Hepatocyte (in vitro differentiated cells): ENCODE measurements around the gene C19orf33. TPM values are rescaled to one million over a fixed set of nuclear protein-coding genes. Genes with fewer than 3 reads are reported as not detected.

ENCODE experiments used
- DNase-seq: peaks from one replicate; pipeline ENCODE4 v3.0.0-alpha.2; 2016; ENCODE audit warnings: low spot score
- H2AFZ ChIP-seq: fragments of 200-600 bp; sonication (generic); 2 replicates; pipeline ENCODE4 v1.6.0; 2016; ENCODE audit warnings: antibody characterized with exemption, mild to moderate bottlenecking
- H3K27ac ChIP-seq: fragments of 200-600 bp; sonication (generic); 2 replicates; pipeline ENCODE4 v1.5.1; 2016; ENCODE audit warnings: mild to moderate bottlenecking
- H3K27me3 ChIP-seq: fragments of 200-600 bp; sonication (generic); 2 replicates; pipeline ENCODE4 v1.6.1; 2016
- H3K36me3 ChIP-seq: fragments of 200-600 bp; sonication (generic); replicated peaks from 2 replicates; pipeline ENCODE4 v1.5.1; 2016; ENCODE audit warnings: low read depth; ENCODE audit not compliant: insufficient read depth
- H3K4me1 ChIP-seq: fragments of 200-600 bp; sonication (generic); 2 replicates; pipeline ENCODE4 v1.5.1; 2016; ENCODE audit warnings: mild to moderate bottlenecking, moderate library complexity; ENCODE audit not compliant: insufficient read depth
- H3K4me2 ChIP-seq: fragments of 200-600 bp; sonication (generic); 2 replicates; pipeline ENCODE4 v1.6.0; 2016
- H3K4me3 ChIP-seq: fragments of 200-600 bp; sonication (generic); 2 replicates; pipeline ENCODE4 v1.5.1; 2016; ENCODE audit warnings: mild to moderate bottlenecking
- H3K79me2 ChIP-seq: fragments of 200-600 bp; sonication (generic); 2 replicates; pipeline ENCODE4 v1.6.0; 2017; ENCODE audit warnings: mild to moderate bottlenecking
- H3K9me2 ChIP-seq: fragments of 200-600 bp; sonication (generic); replicated peaks from 2 replicates; pipeline ENCODE4 v1.6.0; 2017; ENCODE audit warnings: mild to moderate bottlenecking; ENCODE audit not compliant: insufficient read depth
- H3K9me3 ChIP-seq: fragments of 200-600 bp; sonication (generic); 2 replicates; pipeline ENCODE4 v1.5.1; 2016; ENCODE audit warnings: low read depth, mild to moderate bottlenecking
- H4K20me1 ChIP-seq: fragments of 200-600 bp; sonication (generic); 2 replicates; pipeline ENCODE4 v1.6.0; 2016; ENCODE audit warnings: mild to moderate bottlenecking; ENCODE audit not compliant: insufficient read depth, poor library complexity, severe bottlenecking
- CTCF ChIP-seq: fragments of 200-600 bp; sonication (generic); IDR thresholded peaks from 2 replicates; pipeline ENCODE4 v1.5.1; 2016; ENCODE audit warnings: antibody characterized with exemption, mild to moderate bottlenecking; ENCODE audit not compliant: poor library complexity
- EZH2 ChIP-seq: fragments of 200-600 bp; sonication (generic); IDR thresholded peaks from 2 replicates; pipeline ENCODE4 v1.6.1; 2016; ENCODE audit warnings: antibody characterized with exemption, mild to moderate bottlenecking, borderline replicate concordance
- EZH2phosphoT487 ChIP-seq: fragments of 200-600 bp; sonication (generic); IDR thresholded peaks from one replicate; pipeline ENCODE4 v1.6.1; 2018; ENCODE audit warnings: antibody characterized with exemption, mild to moderate bottlenecking, low read depth, moderate library complexity; ENCODE audit not compliant: unreplicated experiment, severe bottlenecking
- WGBS: methylation state at CpG from one replicate; pipeline ENCODE4 v1.1.6; 2016; ENCODE audit warnings: low lambda C conversion rate; ENCODE audit errors: missing lambda C conversion rate; 5-methylcytosine and 5-hydroxymethylcytosine counted together
- polyA plus RNA-seq: library from polyadenylated mRNA; unstranded; fragments of >200 nt; fragmentation: Nextera tagmentation; extraction: Ambion mirVana; gene quantifications from 2 replicates; pipeline ENCODE4 v1.2.1, GENCODE V29; 2016
- total RNA-seq: library from RNA; depleted of rRNA; stranded (reverse); fragments of >200 nt; gene quantifications from 2 replicates; pipeline ENCODE4 v1.2.3, GENCODE V29; 2014

Gene C19orf33
- total and polyA plus RNA-seq, 2 experiments from 2014 or later = 118 to 126 TPM

DNA sequence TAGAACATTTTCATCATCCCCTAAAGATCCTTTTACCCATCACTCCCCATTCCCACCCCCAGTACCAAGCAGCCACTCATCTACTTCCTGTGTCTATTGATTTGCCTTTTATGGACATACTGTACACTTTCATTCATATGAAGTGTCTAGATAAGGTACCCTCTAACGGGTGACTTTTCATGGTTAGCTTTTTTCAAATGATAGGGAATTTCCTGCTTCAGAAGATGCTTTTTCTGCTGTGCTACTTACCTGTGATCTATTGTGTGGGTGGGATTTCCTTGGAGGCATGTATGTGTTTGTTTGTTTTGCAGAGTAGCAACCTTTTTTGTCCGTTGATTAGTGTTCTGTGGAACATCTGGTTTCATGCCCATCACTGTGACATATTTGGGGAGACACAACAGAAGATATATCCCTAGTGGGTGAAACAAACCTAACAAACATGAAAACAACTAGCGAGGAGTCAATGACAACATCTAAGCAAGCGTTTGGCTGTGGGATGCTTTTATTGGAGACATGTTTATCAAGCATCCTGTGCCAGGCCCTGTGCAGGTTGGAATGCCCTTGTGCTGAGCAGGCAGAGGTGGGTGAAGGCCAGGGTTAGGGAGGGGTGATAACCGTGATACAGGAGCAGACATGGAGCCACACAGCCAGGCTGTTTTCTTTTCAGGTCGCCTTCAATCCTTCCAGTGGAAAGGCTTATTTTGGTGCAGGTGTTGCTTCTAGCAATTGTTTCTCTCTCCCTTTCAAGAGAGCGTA lies 22.1 kb upstream of the C19orf33 start:
- H3K27ac ChIP-seq = no peak overlapping the region
- 76% methylated on average over 7 of the region's 7 CpGs for WGBS
- H2AFZ ChIP-seq = no peak overlapping the region
- H3K27me3 ChIP-seq = no peaks in the 10 kb centered on the region
- peaks cover 89% of the 10 kb centered on the region for H3K79me2 ChIP-seq
- H3K9me2 ChIP-seq = no peaks in the 10 kb centered on the region
- H3K36me3 ChIP-seq = no peaks in the 10 kb centered on the region
- H3K4me3 ChIP-seq = no peak overlapping the region
- peaks cover 57% of the 10 kb centered on the region for H4K20me1 ChIP-seq
- H3K9me3 ChIP-seq = no peaks in the 10 kb centered on the region
- no peak overlapping the region for H3K4me2 ChIP-seq
- TF ChIP-seq EZH2 (no peak), EZH2phosphoT487 (no peak), CTCF (no peak)
- H3K4me1 ChIP-seq = peaks cover 19% of the 10 kb centered on the region
- no peak for DNase-seq

GRCh38 chr19:38283271-38283670 lies 20.8 kb upstream of the C19orf33 start:
- H3K36me3 ChIP-seq = no peaks in the 10 kb centered on the region
- H3K4me1 ChIP-seq = peaks cover 7% of the 10 kb centered on the region
- no peak for TF ChIP-seq EZH2
- H3K4me3 ChIP-seq = no peak overlapping the region
- no peaks in the 10 kb centered on the region for H3K9me2 ChIP-seq
- no peak overlapping the region for H3K27ac ChIP-seq
- peaks cover 77% of the 10 kb centered on the region for H3K79me2 ChIP-seq
- H2AFZ ChIP-seq = no peak overlapping the region
- H3K27me3 ChIP-seq = no peaks in the 10 kb centered on the region
- H4K20me1 ChIP-seq = peaks cover 45% of the 10 kb centered on the region
- WGBS = 95% methylated on average over 8 of the region's 8 CpGs
- no peak for DNase-seq
- H3K9me3 ChIP-seq = no peaks in the 10 kb centered on the region
- no peak overlapping the region for H3K4me2 ChIP-seq

DNA sequence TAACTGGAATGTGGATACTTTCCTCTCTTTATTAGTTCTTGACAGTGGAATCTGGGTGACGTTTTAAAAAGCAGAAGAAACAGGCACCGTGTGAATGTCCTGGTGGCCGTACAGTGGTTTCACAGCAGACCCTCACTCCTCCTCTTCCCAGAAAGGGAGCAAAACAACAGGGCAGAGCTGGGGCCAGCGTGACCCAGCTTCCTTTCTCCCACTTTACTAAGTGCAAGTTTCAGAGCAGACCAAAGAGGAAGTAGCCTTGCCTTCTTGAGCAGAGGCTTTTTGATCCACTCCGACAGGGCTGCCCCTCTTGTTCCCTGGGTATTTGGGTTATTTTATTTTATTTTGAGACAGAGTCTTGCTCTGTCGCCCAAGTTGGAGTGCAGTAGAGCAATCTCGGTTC lies 19.6 kb upstream of the C19orf33 start:
- Histone ChIP-seq H3K27ac (no peak overlapping the region), H3K36me3 (no peaks in the 10 kb centered on the region), H3K9me3 (no peaks in the 10 kb centered on the region)

GRCh38 chr19:38285567-38285966 lies 18.5 kb upstream of the C19orf33 start:
- 92% methylated on average over 5 of the region's 5 CpGs for WGBS
- DNase-seq = no peak
- peaks cover 2% of the 10 kb centered on the region for H3K4me1 ChIP-seq
- H3K36me3 ChIP-seq = no peaks in the 10 kb centered on the region
- H2AFZ ChIP-seq = no peak overlapping the region
- no peaks in the 10 kb centered on the region for H3K9me3 ChIP-seq
- TF ChIP-seq EZH2phosphoT487 = no peak
- TF ChIP-seq EZH2 = no peak
- TF ChIP-seq CTCF = no peak
- no peak overlapping the region for H3K27ac ChIP-seq
- no peaks in the 10 kb centered on the region for H3K27me3 ChIP-seq
- no peaks in the 10 kb centered on the region for H3K9me2 ChIP-seq
- peaks cover 54% of the 10 kb centered on the region for H3K79me2 ChIP-seq
- peaks cover 29% of the 10 kb centered on the region for H4K20me1 ChIP-seq
- no peak overlapping the region for H3K4me2 ChIP-seq
- H3K4me3 ChIP-seq = no peak overlapping the region

More for the DNA sequence above, 19.6 kb upstream of the C19orf33 start:
- Histone ChIP-seq H3K4me1 (peaks cover 2% of the 10 kb centered on the region), H2AFZ (no peak overlapping the region), H3K27me3 (no peaks in the 10 kb centered on the region), H3K9me2 (no peaks in the 10 kb centered on the region), H4K20me1 (peaks cover 36% of the 10 kb centered on the region), H3K4me2 (no peak overlapping the region), H3K79me2 (peaks cover 66% of the 10 kb centered on the region), H3K4me3 (no peak overlapping the region)
- 85% methylated on average over 7 of the region's 7 CpGs for WGBS
- DNase-seq = no peak
- no peak for TF ChIP-seq CTCF
